Colonic mucosa (tissue), 4 donors: Measurements from ENCODE around the gene SOX12. TPM values are rescaled to one million over a fixed set of nuclear protein-coding genes. Genes with fewer than 3 reads are reported as not detected.
A peak's percentile ranks its signal among the peaks of the same experiment; 100 is the strongest.
"Not testable (repeated sequence)": the region's sequence is repeated elsewhere in the genome, so short reads cannot be mapped to it uniquely, and the experiment has no call there.

Experiments used
- DNase-seq: peaks from one replicate; pipeline ENCODE4 v3.0.0-alpha.2; 2020
- H3K27ac ChIP-seq: fragments of 200-600 bp; one replicate; pipeline ENCODE4 v1.8.0; 2021
- H3K27me3 ChIP-seq: fragments of 200-600 bp; one replicate; pipeline ENCODE4 v1.8.0; 2021
- H3K36me3 ChIP-seq: fragments of 200-600 bp; one replicate; pipeline ENCODE4 v1.8.0; 2021
- H3K4me1 ChIP-seq: fragments of 200-600 bp; one replicate; pipeline ENCODE4 v1.8.0; 2021; ENCODE audit warnings: mild to moderate bottlenecking
- H3K4me3 ChIP-seq: fragments of 200-600 bp; one replicate; pipeline ENCODE4 v1.8.0; 2021
- H3K9ac ChIP-seq, 2 donors: one replicate each; pipeline ENCODE4 v1.7.0; 2013; ENCODE audit warnings: control low read depth in 2 of 2, low read depth in 2 of 2, low read length in 2 of 2
- H3K9me3 ChIP-seq: fragments of 200-600 bp; one replicate; pipeline ENCODE4 v1.8.0; 2021
- intact Hi-C: fragments of 100-400 bp; cut with DNase I; formaldehyde crosslinking; loops from one replicate; pipeline ENCODE4 v1.14.1; 2022
- total RNA-seq, 2 donors: library from RNA; stranded (reverse); fragmentation: NEBNext Ultra II Directional in 1 of 2; extraction: Animal tissue kit (Norgen Biotek cat#: 25700) in 1 of 2; gene quantifications; one replicate each; pipeline ENCODE4 v1.2.1, GENCODE V29; 2021
- TF ChIP-seq, protein P1 (sequence below): fragments of 200-600 bp; IDR thresholded peaks from one replicate; pipeline ENCODE4 v1.8.0; 2022; ENCODE audit warnings: antibody characterized with exemption, mild to moderate bottlenecking
- donor health status: healthy.
- donor health status: DM: no; HTN: no; CAD: no.
- donor health status: DM: no; HTN: no; CAD: no.

SOX12 gene
- total RNA-seq, 2 donors from 2014 or later = 5.0 to 7.5 TPM

DNA sequence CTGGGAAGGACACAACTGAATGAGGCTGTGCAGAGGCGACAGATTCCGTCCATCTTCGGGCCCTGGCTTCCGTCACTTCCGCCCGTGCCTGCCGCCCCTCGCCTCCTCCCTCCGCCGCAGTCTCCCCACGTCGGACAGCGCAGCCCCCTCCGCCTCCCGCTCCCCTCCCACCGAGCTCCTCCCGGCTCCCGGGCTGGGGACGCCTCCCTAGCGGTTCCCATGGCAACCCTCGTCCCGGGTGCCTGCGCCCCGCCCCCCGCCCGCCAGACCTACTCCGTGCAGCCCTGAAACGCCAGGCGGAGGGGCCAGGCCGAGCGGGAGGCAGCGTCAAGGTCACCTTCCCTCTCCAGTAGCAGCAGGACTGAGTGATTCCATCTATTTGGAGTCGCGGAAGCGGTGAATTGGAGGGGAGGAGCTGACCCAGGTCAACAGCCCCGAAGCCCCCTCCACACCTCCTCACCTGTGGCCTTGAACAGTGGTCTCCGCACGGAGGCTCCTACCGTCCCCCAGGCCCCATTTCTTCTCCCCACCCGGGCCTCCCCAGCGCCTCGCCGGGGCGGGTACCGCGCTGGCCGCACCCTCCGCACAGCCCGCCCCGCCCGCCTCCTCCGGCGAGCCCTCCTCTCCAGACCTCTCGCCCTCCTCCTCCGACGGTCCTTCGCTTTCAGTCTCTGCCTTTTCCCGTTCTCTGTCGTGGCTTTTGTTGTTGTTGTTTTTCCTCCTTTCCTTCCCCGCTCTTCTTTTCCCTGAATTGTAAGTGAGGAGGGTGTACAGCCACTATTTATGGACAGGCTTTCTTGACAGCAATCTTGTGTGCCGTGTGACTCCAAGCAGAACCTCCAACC is 22.5 kb downstream of the SOX12 start:
- Histone ChIP-seq H3K36me3 (no peaks in the 10 kb centered on the region), H3K4me1 (no peaks in the 10 kb centered on the region), H3K9ac (peak overlapping the region; percentile 81 to 84), H3K27me3 (no peaks in the 10 kb centered on the region), H3K27ac (peak overlapping the region; percentile 94), H3K9me3 (no peaks in the 10 kb centered on the region), H3K4me3 (peak overlapping the region; percentile 88)
- TF ChIP-seq, protein P1, sequence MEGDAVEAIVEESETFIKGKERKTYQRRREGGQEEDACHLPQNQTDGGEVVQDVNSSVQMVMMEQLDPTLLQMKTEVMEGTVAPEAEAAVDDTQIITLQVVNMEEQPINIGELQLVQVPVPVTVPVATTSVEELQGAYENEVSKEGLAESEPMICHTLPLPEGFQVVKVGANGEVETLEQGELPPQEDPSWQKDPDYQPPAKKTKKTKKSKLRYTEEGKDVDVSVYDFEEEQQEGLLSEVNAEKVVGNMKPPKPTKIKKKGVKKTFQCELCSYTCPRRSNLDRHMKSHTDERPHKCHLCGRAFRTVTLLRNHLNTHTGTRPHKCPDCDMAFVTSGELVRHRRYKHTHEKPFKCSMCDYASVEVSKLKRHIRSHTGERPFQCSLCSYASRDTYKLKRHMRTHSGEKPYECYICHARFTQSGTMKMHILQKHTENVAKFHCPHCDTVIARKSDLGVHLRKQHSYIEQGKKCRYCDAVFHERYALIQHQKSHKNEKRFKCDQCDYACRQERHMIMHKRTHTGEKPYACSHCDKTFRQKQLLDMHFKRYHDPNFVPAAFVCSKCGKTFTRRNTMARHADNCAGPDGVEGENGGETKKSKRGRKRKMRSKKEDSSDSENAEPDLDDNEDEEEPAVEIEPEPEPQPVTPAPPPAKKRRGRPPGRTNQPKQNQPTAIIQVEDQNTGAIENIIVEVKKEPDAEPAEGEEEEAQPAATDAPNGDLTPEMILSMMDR = no peak
- intact Hi-C loops = no loop called here
- peak; percentile 87 for DNase-seq

DNA sequence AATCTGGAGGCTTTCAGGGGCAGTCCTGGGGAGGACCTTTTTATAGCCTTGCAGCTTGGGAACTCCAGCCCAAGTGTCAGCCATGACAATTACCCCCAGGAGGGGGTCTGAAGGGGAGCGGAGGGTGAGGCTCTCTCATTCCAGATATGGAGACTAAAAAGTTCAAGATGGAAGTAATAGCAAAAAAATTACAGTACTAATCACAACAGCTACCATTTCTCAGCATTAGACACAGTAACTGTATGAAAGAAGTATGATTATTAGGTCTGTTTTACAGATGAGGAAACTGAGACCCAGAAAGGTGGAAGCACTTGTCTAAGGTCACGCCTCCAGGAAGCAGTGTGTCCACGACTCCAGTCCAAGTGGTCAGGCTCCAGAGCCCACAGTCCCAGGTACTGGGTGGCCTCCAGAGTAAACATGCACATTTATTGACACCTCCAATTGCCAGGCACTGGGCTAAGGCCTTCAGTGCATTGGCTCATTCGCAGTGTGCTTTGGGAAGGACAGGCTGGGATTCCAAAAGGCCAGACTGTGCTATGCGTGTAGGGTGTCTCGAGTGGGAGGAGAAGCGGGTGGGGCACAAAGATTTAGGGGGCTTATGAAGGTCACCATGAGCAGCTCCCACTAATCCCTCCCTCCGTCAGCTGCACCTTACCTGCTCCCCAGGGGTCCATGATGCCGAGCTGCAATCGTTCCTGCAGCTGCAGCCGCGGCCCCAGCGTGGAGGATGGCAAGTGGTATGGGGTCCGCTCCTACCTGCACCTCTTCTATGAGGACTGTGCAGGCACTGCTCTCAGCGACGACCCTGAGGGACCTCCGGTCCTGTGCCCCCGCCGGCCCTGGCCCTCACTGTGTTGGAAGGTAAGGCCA is 23.9 kb downstream of the SOX12 start:
- DNase-seq = no peak
- intact Hi-C loops = no loop called here
- Histone ChIP-seq H3K4me3 (no peak overlapping the region), H3K27me3 (no peaks in the 10 kb centered on the region), H3K27ac (peak overlapping the region; percentile 15), H3K4me1 (no peaks in the 10 kb centered on the region), H3K9me3 (no peaks in the 10 kb centered on the region), H3K9ac (peak overlapping the region in 1 of 2 donors; percentile 81), H3K36me3 (no peaks in the 10 kb centered on the region)
- TF ChIP-seq, protein P1 = no peak

DNA sequence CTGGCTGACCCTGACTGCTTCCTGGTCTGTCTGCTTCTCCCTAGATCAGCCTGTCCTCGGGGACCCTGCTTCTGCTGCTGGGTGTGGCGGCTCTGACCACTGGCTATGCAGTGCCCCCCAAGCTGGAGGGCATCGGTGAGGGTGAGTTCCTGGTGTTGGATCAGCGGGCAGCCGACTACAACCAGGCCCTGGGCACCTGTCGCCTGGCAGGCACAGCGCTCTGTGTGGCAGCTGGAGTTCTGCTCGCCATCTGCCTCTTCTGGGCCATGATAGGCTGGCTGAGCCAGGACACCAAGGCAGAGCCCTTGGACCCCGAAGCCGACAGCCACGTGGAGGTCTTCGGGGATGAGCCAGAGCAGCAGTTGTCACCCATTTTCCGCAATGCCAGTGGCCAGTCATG is 27.8 kb downstream of the SOX12 start:
- no peak for DNase-seq
- TF ChIP-seq, protein P1 = no peak

GRCh38 chr20:354298-354977 is 29.1 kb downstream of the SOX12 start:
- no peaks in the 10 kb centered on the region for H3K9me3 ChIP-seq
- peak; percentile 77 for DNase-seq
- H3K27ac ChIP-seq = no peak overlapping the region
- no peak overlapping the region for H3K9ac ChIP-seq
- no peaks in the 10 kb centered on the region for H3K4me1 ChIP-seq
- H3K27me3 ChIP-seq = no peaks in the 10 kb centered on the region
- H3K36me3 ChIP-seq = no peaks in the 10 kb centered on the region
- intact Hi-C loops = loop anchor here (5.0 to 10.0 kb wide), 4 partner anchors 78 to 380 kb away; no protein-coding TSS in a partner anchor
- TF ChIP-seq, protein P1 = peak; percentile 89
- H3K4me3 ChIP-seq = no peak overlapping the region

More for the DNA sequence above, 27.8 kb downstream of the SOX12 start:
- Histone ChIP-seq H3K27ac (no peak overlapping the region), H3K4me3 (no peak overlapping the region), H3K9ac (no peak overlapping the region), H3K27me3 (no peaks in the 10 kb centered on the region), H3K9me3 (no peaks in the 10 kb centered on the region), H3K4me1 (no peaks in the 10 kb centered on the region), H3K36me3 (no peaks in the 10 kb centered on the region)
- intact Hi-C loops = loop anchor here (5.0 to 10.0 kb wide), 4 partner anchors 79 to 382 kb away; no protein-coding TSS in a partner anchor

DNA sequence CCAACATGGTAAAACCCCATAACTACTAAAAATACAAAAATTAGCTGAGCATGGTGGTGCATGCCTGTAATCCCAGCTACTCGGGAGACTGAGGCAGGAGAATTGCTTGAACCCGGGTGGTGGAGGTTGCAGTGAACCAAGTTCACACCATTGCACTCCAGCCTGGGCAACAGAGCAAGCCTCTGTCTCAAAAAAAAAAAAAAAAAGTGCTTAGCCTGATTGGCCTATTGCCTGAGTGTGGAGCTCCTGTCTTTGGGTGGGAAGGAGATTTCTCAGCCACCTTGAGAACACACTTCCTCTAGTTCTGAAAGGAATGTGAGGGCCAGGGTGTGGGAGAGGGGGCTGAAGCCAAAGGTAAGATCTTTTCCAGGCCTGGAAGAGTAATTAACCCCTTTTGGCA is 30.8 kb downstream of the SOX12 start:
- H3K4me1 ChIP-seq = not testable (repeated sequence)
- intact Hi-C loops = loop anchor here (10.0 kb wide), 1 partner anchor 379 kb away; no protein-coding TSS in a partner anchor

More for the DNA sequence above, 30.8 kb downstream of the SOX12 start:
- H3K27me3 ChIP-seq, H3K9ac ChIP-seq, H3K27ac ChIP-seq, H3K36me3 ChIP-seq, H3K4me3 ChIP-seq, DNase-seq, H3K9me3 ChIP-seq: not testable (repeated sequence)
